ENCODE measurements around the gene ZNF423. TPM values are rescaled to one million over a fixed set of nuclear protein-coding genes. Genes with fewer than 3 reads are reported as not detected.

Gene ZNF423
- 1.0 and 1.3 TPM in 2 replicates for total RNA-seq (2012; rRNA removed)

GRCh38 chr16:49855822-49856671, at the start of gene ZNF423:
Gene ZNF423 (minus strand): TSS chr16:49856112. CDS start chr16:49855774, 338 bp downstream.
- Histone ChIP-seq H3K9me3 (replicated peaks; ENCODE audit: low read length) (no peaks in the 10 kb centered on the region), H3K9ac (ENCODE audit: low read depth, low read length) (peak within 1 kb of the TSS; percentile 54), H3K27me3 (ENCODE audit: control insufficient read depth, insufficient read depth, low read length) (peaks cover 46% of the 10 kb centered on the region), H3K4me1 (ENCODE audit: control insufficient read depth, insufficient read depth, low read length) (peaks cover 13% of the 10 kb centered on the region), H3K36me3 (ENCODE audit: insufficient read depth, low read length) (no peaks in the 10 kb centered on the region), H3K4me3 (ENCODE audit: low read length) (peak within 1 kb of the TSS; percentile 70), H3K4me2 (ENCODE audit: low read length) (peak within 1 kb of the TSS; percentile 87)

DNA sequence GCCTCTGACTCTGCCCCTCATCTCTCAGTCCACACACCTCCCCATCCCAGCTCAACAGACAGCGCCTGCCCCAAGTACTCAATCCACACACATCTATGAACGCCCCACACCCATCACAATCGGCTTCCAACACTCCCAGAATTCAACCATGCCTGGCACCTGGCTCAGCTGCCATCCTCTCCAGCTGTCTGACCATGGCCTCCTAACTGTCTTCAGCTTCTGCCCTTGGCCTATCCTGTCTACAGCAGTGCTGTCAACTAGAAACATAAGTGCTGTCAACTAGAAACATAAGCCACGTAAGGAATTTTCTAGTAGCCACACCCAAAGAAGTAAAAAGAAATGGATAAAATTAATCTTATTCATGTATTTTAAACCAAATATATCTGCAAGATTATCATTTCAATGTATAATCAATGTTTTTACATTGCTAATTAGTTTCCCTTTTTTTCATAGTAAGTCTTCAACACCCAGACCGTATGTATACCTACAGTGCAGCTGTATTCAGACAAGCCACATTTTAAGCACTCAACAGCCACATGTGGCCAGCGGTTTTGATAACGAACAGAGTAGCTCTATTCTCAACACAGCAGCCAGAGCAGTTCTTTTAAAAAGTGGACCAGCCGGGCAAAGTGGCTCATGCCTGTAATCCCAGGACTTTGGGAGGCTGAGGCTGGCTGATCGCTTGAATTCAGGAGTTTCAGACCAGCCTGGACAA, 48.6 kb upstream of the ZNF423 start:
- H3K36me3 ChIP-seq (ENCODE audit: insufficient read depth, low read length): no peaks in the 10 kb centered on the region

DNA sequence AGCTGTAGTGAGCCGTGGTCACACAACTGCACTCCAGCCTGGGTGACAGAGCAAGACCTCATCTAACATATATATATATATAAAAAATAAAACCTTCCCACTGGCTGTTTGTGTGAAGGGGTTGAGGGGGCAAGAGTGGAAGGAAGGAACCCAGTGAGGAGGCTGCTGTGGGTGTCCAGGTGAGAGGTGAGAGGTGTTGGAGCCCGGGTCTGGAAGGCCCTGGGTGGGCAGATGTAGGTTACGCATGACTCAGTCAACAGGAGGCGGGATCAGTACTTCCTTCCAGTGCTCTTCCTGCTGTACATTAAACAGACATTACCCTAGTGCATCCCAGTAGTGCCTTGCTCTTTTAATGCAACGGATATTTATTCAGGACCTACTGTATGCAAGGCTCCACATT, 47.0 kb upstream of the ZNF423 start:
- H3K9ac ChIP-seq (ENCODE audit: low read depth, low read length): no peak overlapping the region
- H3K36me3 ChIP-seq (ENCODE audit: insufficient read depth, low read length): no peaks in the 10 kb centered on the region
- H3K4me3 ChIP-seq (ENCODE audit: low read length): no peak overlapping the region
- no peak overlapping the region for H3K4me2 ChIP-seq (ENCODE audit: low read length)
- no peaks in the 10 kb centered on the region for H3K4me1 ChIP-seq (ENCODE audit: control insufficient read depth, insufficient read depth, low read length)
- no peaks in the 10 kb centered on the region for H3K27me3 ChIP-seq (ENCODE audit: control insufficient read depth, insufficient read depth, low read length)
- no peaks in the 10 kb centered on the region for H3K9me3 ChIP-seq (replicated peaks; ENCODE audit: low read length)

More for the DNA sequence above, 48.6 kb upstream of the ZNF423 start:
- Histone ChIP-seq H3K4me3 (ENCODE audit: low read length) (no peak overlapping the region), H3K4me2 (ENCODE audit: low read length) (no peak overlapping the region), H3K9me3 (replicated peaks; ENCODE audit: low read length) (no peaks in the 10 kb centered on the region), H3K4me1 (ENCODE audit: control insufficient read depth, insufficient read depth, low read length) (no peaks in the 10 kb centered on the region), H3K27me3 (ENCODE audit: control insufficient read depth, insufficient read depth, low read length) (no peaks in the 10 kb centered on the region), H3K9ac (ENCODE audit: low read depth, low read length) (no peak overlapping the region)

GRCh38 chr16:49901711-49902110, 45.8 kb upstream of the ZNF423 start:
- Histone ChIP-seq H3K9ac (ENCODE audit: low read depth, low read length) (no peak overlapping the region), H3K27me3 (ENCODE audit: control insufficient read depth, insufficient read depth, low read length) (no peaks in the 10 kb centered on the region), H3K36me3 (ENCODE audit: insufficient read depth, low read length) (no peaks in the 10 kb centered on the region), H3K4me2 (ENCODE audit: low read length) (no peak overlapping the region), H3K4me3 (ENCODE audit: low read length) (no peak overlapping the region), H3K9me3 (replicated peaks; ENCODE audit: low read length) (no peaks in the 10 kb centered on the region), H3K4me1 (ENCODE audit: control insufficient read depth, insufficient read depth, low read length) (no peaks in the 10 kb centered on the region)

DNA sequence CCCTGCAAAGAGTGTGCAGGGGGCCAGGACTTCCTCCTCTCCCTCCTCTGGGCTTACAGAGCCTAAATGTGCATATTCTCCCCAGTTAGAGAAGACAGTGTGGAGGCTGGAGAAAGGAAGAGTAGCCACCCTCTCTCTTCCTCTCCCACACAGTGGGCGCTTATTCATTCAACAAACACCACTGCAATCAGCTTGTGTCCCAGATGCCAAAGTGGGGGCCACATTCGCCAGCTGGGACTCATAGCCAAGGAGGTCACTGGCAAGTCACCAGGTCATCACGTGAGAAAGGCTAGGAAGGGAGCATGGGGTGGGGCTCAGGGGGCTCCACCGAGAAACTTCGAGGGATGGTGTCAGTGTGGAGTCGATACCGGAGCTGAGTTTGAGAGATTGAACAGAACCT, 45.0 kb upstream of the ZNF423 start:
- Histone ChIP-seq H3K9ac (ENCODE audit: low read depth, low read length) (no peak overlapping the region), H3K9me3 (replicated peaks; ENCODE audit: low read length) (no peaks in the 10 kb centered on the region), H3K4me2 (ENCODE audit: low read length) (no peak overlapping the region), H3K27me3 (ENCODE audit: control insufficient read depth, insufficient read depth, low read length) (no peaks in the 10 kb centered on the region), H3K36me3 (ENCODE audit: insufficient read depth, low read length) (no peaks in the 10 kb centered on the region), H3K4me3 (ENCODE audit: low read length) (no peak overlapping the region), H3K4me1 (ENCODE audit: control insufficient read depth, insufficient read depth, low read length) (no peaks in the 10 kb centered on the region)

DNA sequence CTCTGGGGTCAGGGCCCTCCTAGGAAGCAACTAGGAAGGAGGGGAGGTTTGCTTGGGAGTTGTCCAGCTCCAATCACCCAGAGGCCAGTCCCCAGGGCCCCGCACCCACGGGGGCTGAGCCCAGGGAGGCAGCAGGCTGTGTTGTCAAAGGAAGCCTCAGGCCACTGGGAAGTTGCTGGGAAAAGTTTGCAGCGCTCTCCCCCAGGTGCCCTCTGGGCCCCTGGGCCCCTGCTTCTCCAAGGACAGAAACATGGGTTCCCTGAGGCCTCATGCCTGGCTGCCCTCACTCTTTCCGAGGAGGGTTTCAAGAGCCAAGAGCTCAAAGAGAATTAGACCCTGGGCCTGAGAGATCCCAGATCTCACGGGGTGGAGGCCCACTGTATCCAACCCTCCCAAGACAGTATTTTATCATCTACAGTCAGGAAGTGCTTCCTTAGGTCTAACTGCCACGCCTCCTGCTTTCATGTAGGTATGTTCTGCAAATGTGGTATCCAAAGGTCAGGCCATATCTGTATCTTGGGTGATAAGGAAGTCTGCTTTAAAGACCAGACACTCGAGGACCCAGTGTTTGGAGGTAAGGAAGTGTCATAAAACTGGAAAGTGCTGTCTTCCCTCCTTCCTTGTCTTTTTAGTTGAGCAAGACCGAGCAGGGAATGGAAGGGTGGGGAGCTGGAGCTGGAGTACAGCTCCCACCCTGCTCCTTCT, 44.2 kb upstream of the ZNF423 start:
- Histone ChIP-seq H3K4me1 (ENCODE audit: control insufficient read depth, insufficient read depth, low read length) (no peaks in the 10 kb centered on the region), H3K27me3 (ENCODE audit: control insufficient read depth, insufficient read depth, low read length) (no peaks in the 10 kb centered on the region), H3K9me3 (replicated peaks; ENCODE audit: low read length) (no peaks in the 10 kb centered on the region), H3K4me2 (ENCODE audit: low read length) (no peak overlapping the region), H3K4me3 (ENCODE audit: low read length) (no peak overlapping the region), H3K9ac (ENCODE audit: low read depth, low read length) (no peak overlapping the region), H3K36me3 (ENCODE audit: insufficient read depth, low read length) (no peaks in the 10 kb centered on the region)

DNA sequence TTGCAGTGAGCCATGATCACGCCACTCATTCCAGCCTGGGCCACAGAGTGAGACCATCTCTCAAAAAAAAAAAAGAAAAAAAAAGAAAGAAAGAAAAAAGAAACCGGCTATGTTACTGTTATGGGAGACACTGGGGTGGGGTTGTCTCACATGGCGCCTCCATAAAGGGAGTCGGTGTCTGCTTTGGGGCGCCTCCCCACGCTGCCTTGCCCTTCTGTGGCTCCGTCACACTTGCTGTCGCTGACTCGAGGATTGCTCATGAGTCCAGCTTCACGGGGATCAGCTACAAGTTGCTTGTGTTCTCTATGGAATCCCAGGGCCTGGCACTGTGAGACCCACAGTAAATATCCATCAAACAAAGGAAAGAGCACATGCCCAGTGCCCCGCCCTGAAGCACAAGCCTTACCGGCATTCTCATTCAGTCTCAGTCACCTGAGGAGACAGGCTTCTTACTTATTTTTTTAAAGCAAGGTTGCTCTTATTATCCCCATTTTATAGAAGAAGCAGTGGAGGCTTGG, 40.6 kb upstream of the ZNF423 start:
- H3K4me2 ChIP-seq (ENCODE audit: low read length): no peak overlapping the region
- no peaks in the 10 kb centered on the region for H3K9me3 ChIP-seq (replicated peaks; ENCODE audit: low read length)
- no peak overlapping the region for H3K9ac ChIP-seq (ENCODE audit: low read depth, low read length)
- H3K27me3 ChIP-seq (ENCODE audit: control insufficient read depth, insufficient read depth, low read length): peaks cover 3% of the 10 kb centered on the region
- H3K36me3 ChIP-seq (ENCODE audit: insufficient read depth, low read length): no peaks in the 10 kb centered on the region
- H3K4me3 ChIP-seq (ENCODE audit: low read length): no peak overlapping the region
- H3K4me1 ChIP-seq (ENCODE audit: control insufficient read depth, insufficient read depth, low read length): no peaks in the 10 kb centered on the region

DNA sequence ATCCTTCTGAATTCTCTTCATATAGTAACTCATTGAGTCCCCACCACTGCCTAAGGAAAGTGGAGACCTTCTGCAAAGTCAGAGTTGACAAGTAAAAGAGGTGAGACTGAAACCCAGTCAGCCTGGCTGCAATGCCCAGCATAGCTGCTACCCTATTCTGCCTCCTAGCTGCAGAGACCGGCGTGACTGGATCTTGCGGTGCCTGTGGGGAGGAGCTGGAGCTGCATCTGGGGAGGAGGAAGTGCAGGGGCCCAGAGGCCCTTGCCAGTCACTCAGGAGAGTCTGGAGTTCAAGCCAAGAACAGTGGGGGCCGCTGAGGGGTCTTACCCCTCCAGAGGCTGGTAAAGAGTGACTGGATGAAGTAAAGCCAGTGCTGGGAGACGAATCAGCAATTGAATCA, 35.0 kb upstream of the ZNF423 start:
- Histone ChIP-seq H3K9ac (ENCODE audit: low read depth, low read length) (no peak overlapping the region), H3K36me3 (ENCODE audit: insufficient read depth, low read length) (no peaks in the 10 kb centered on the region), H3K9me3 (replicated peaks; ENCODE audit: low read length) (no peaks in the 10 kb centered on the region)

GRCh38 chr16:49889725-49890397, 33.9 kb upstream of the ZNF423 start:
- H3K9me3 ChIP-seq (replicated peaks; ENCODE audit: low read length): no peaks in the 10 kb centered on the region

More for the DNA sequence above, 35.0 kb upstream of the ZNF423 start:
- peaks cover 15% of the 10 kb centered on the region for H3K27me3 ChIP-seq (ENCODE audit: control insufficient read depth, insufficient read depth, low read length)
- H3K4me2 ChIP-seq (ENCODE audit: low read length): no peak overlapping the region
- H3K4me1 ChIP-seq (ENCODE audit: control insufficient read depth, insufficient read depth, low read length): no peaks in the 10 kb centered on the region
- H3K4me3 ChIP-seq (ENCODE audit: low read length): no peak overlapping the region

GRCh38 chr16:49886554-49887094, 30.7 kb upstream of the ZNF423 start:
- H3K27me3 ChIP-seq (ENCODE audit: control insufficient read depth, insufficient read depth, low read length): peaks cover 15% of the 10 kb centered on the region
- H3K4me2 ChIP-seq (ENCODE audit: low read length): no peak overlapping the region

More at GRCh38 chr16:49889725-49890397, 33.9 kb upstream of the ZNF423 start:
- Histone ChIP-seq H3K36me3 (ENCODE audit: insufficient read depth, low read length) (no peaks in the 10 kb centered on the region), H3K4me2 (ENCODE audit: low read length) (no peak overlapping the region), H3K9ac (ENCODE audit: low read depth, low read length) (no peak overlapping the region), H3K27me3 (ENCODE audit: control insufficient read depth, insufficient read depth, low read length) (peaks cover 15% of the 10 kb centered on the region), H3K4me1 (ENCODE audit: control insufficient read depth, insufficient read depth, low read length) (no peaks in the 10 kb centered on the region), H3K4me3 (ENCODE audit: low read length) (no peak overlapping the region)

More at GRCh38 chr16:49886554-49887094, 30.7 kb upstream of the ZNF423 start:
- no peaks in the 10 kb centered on the region for H3K36me3 ChIP-seq (ENCODE audit: insufficient read depth, low read length)
- no peak overlapping the region for H3K4me3 ChIP-seq (ENCODE audit: low read length)
- H3K9me3 ChIP-seq (replicated peaks; ENCODE audit: low read length): no peaks in the 10 kb centered on the region
- no peak overlapping the region for H3K9ac ChIP-seq (ENCODE audit: low read depth, low read length)
- no peaks in the 10 kb centered on the region for H3K4me1 ChIP-seq (ENCODE audit: control insufficient read depth, insufficient read depth, low read length)

Measured in skeletal muscle satellite cell (primary cell).